Vagina (tissue), 2 donors: Measurements from ENCODE around the gene DMRT1. TPM values are rescaled to one million over a fixed set of nuclear protein-coding genes. Genes with fewer than 3 reads are reported as not detected.

Source experiments
- DNase-seq, 2 donors: peaks; one replicate each; pipeline ENCODE4 v3.0.0-alpha.2; 2017; ENCODE audit errors: extremely low spot score in 2 of 2
- H3K27ac ChIP-seq: fragments of 200-600 bp; sonication (generic); one replicate; pipeline ENCODE4 v1.5.1; 2019
- H3K27me3 ChIP-seq: fragments of 200-600 bp; sonication (generic); one replicate; pipeline ENCODE4 v1.5.1; 2019
- H3K36me3 ChIP-seq, 2 donors: fragments of 200-600 bp; sonication (generic); one replicate each; pipeline ENCODE4 v1.5.1; 2017 to 2019
- H3K4me1 ChIP-seq: fragments of 200-600 bp; sonication (generic); one replicate; pipeline ENCODE4 v1.5.1; 2019
- H3K4me3 ChIP-seq, 2 donors: fragments of 200-600 bp; sonication (generic); 1 replicate in 1 of 2; 2 replicates in 1 of 2; pipeline ENCODE4 v1.5.1; 2016 to 2019
- H3K9me3 ChIP-seq: fragments of 200-600 bp; sonication (generic); one replicate; pipeline ENCODE4 v1.5.1; 2019
- CTCF ChIP-seq, 3 experiments: fragments of 450-650 bp in 2 of 3; fragments of 200-600 bp in 1 of 3; sonication (generic) in 1 of 3; IDR thresholded peaks; one replicate each; pipeline ENCODE4 v1.5.1; 2017 to 2019; ENCODE audit warnings: antibody characterized with exemption in 3 of 3, mild to moderate bottlenecking in 2 of 3, moderate library complexity in 2 of 3
- POLR2A ChIP-seq, 2 donors: fragments of 450-650 bp; IDR thresholded peaks; one replicate each; pipeline ENCODE4 v1.6.1; 2017; ENCODE audit warnings: antibody characterized with exemption in 2 of 2, mild to moderate bottlenecking in 2 of 2, moderate library complexity in 2 of 2
- POLR2AphosphoS5 ChIP-seq, 2 donors: sonication (generic); formaldehyde crosslinking; IDR thresholded peaks; one replicate each; pipeline ENCODE4 v1.9.0; 2017; ENCODE audit warnings: antibody characterized with exemption in 2 of 2, mild to moderate bottlenecking in 2 of 2, low read depth in 1 of 2; ENCODE audit not compliant: insufficient read depth in 1 of 2
- intact Hi-C: fragments of 100-400 bp; cut with DNase I; formaldehyde crosslinking; loops from one replicate; pipeline ENCODE4 v1.15.1; 2023
- total RNA-seq: library from RNA; depleted of rRNA; stranded (reverse); fragments of >200 nt; gene quantifications from one replicate; pipeline ENCODE4 v1.2.3, GENCODE V29; 2016

DMRT1 gene
- total RNA-seq, 1 donor from 2014 or later, result not detected

GRCh38 chr9:933356-933755 lies 91.9 kb downstream of the DMRT1 start:
- Histone ChIP-seq H3K4me3 (no peak overlapping the region), H3K36me3 (no peaks in the 10 kb centered on the region), H3K9me3 (no peaks in the 10 kb centered on the region), H3K27me3 (no peaks in the 10 kb centered on the region), H3K4me1 (no peaks in the 10 kb centered on the region), H3K27ac (no peak overlapping the region)
- DNase-seq, result no peak
- intact Hi-C loops, result loop anchor here (10.0 kb wide), 1 partner anchor 59 kb away; no protein-coding TSS in a partner anchor
- TF ChIP-seq POLR2A (IDR thresholded peaks at IDR 0.05), result no peak
- no peak for TF ChIP-seq CTCF (IDR thresholded peaks at IDR 0.05)
- no peak for TF ChIP-seq POLR2AphosphoS5 (IDR thresholded peaks at IDR 0.05; ENCODE audit: insufficient read depth in 1 of 2, low read depth in 1 of 2)

GRCh38 chr9:935348-935965 lies 94.0 kb downstream of the DMRT1 start:
- no peak for TF ChIP-seq POLR2A (IDR thresholded peaks at IDR 0.05)
- no peak for TF ChIP-seq POLR2AphosphoS5 (IDR thresholded peaks at IDR 0.05; ENCODE audit: insufficient read depth in 1 of 2, low read depth in 1 of 2)
- no peak for TF ChIP-seq CTCF (IDR thresholded peaks at IDR 0.05)
- H3K4me3 ChIP-seq, result no peak overlapping the region
- no peaks in the 10 kb centered on the region for H3K9me3 ChIP-seq
- no peaks in the 10 kb centered on the region for H3K27me3 ChIP-seq
- no peak overlapping the region for H3K27ac ChIP-seq
- no peaks in the 10 kb centered on the region for H3K36me3 ChIP-seq
- no peak for DNase-seq
- no peaks in the 10 kb centered on the region for H3K4me1 ChIP-seq
- intact Hi-C loops, result loop anchor here (10.0 kb wide), 1 partner anchor 61 kb away; no protein-coding TSS in a partner anchor

GRCh38 chr9:942805-943580 lies 101.5 kb downstream of the DMRT1 start:
- no peak overlapping the region for H3K27ac ChIP-seq
- no peak overlapping the region for H3K4me3 ChIP-seq
- no peaks in the 10 kb centered on the region for H3K4me1 ChIP-seq
- intact Hi-C loops, result no loop called here
- H3K36me3 ChIP-seq, result no peaks in the 10 kb centered on the region
- TF ChIP-seq POLR2A (IDR thresholded peaks at IDR 0.05) (no peak), CTCF (IDR thresholded peaks at IDR 0.05) (no peak), POLR2AphosphoS5 (IDR thresholded peaks at IDR 0.05; ENCODE audit: insufficient read depth in 1 of 2, low read depth in 1 of 2) (no peak)
- H3K27me3 ChIP-seq, result no peaks in the 10 kb centered on the region
- no peaks in the 10 kb centered on the region for H3K9me3 ChIP-seq
- no peak for DNase-seq

GRCh38 chr9:947985-948384 lies 106.5 kb downstream of the DMRT1 start:
- Histone ChIP-seq H3K36me3 (no peaks in the 10 kb centered on the region), H3K4me1 (no peaks in the 10 kb centered on the region), H3K27me3 (no peaks in the 10 kb centered on the region), H3K4me3 (no peak overlapping the region), H3K27ac (no peak overlapping the region), H3K9me3 (no peaks in the 10 kb centered on the region)
- intact Hi-C loops, result no loop called here
- DNase-seq, result no peak
- TF ChIP-seq POLR2A (IDR thresholded peaks at IDR 0.05) (no peak), POLR2AphosphoS5 (IDR thresholded peaks at IDR 0.05; ENCODE audit: insufficient read depth in 1 of 2, low read depth in 1 of 2) (no peak), CTCF (IDR thresholded peaks at IDR 0.05) (no peak)

GRCh38 chr9:948497-948896 lies 107.0 kb downstream of the DMRT1 start:
- intact Hi-C loops, result no loop called here
- DNase-seq, result no peak
- no peak overlapping the region for H3K27ac ChIP-seq
- TF ChIP-seq POLR2A (IDR thresholded peaks at IDR 0.05), result no peak
- no peak for TF ChIP-seq CTCF (IDR thresholded peaks at IDR 0.05)
- TF ChIP-seq POLR2AphosphoS5 (IDR thresholded peaks at IDR 0.05; ENCODE audit: insufficient read depth in 1 of 2, low read depth in 1 of 2), result no peak
- H3K9me3 ChIP-seq, result no peaks in the 10 kb centered on the region
- H3K4me3 ChIP-seq, result no peak overlapping the region
- H3K4me1 ChIP-seq, result no peaks in the 10 kb centered on the region
- H3K27me3 ChIP-seq, result no peaks in the 10 kb centered on the region
- no peaks in the 10 kb centered on the region for H3K36me3 ChIP-seq
